GM12878 (cell line): ENCODE measurements around the gene UBE2J2. TPM values are rescaled to one million over a fixed set of nuclear protein-coding genes. Genes with fewer than 3 reads are reported as not detected.

ENCODE experiments used
- ATAC-seq: fragments of 200-7000 bp; cut with Tn5 transposase; 3 replicates; pipeline ENCODE4 v1.9.1; 2020; ENCODE audit warnings: mild to moderate bottlenecking, moderate library complexity
- BruUV-seq: library from RNA; stranded (reverse); fragments of 400-500 nt; replicated peaks from 2 replicates; lab custom pipeline; 2021; lab: Mats Ljungman, UMichigan
- CTCF ChIA-PET: fragments of 300-600 bp; sonication (Branson Sonifier 250); formaldehyde crosslinking; extraction: SDS; loops from one replicate; lab custom pipeline; 2021; ENCODE audit warnings: inconsistent platforms; lab: Yijun Ruan, JAX
- POLR2A ChIA-PET: fragments of 350-600 bp; formaldehyde crosslinking; extraction: SDS; loops from one replicate; lab custom pipeline; 2021; ENCODE audit warnings: inconsistent platforms; lab: Charles Lee
- RAD21 ChIA-PET: fragments of 300-600 bp; sonication (Branson Sonifier 250); formaldehyde crosslinking; loops from one replicate; lab custom pipeline; 2023; ENCODE audit warnings: antibody characterized with exemption; ENCODE audit not compliant: unreplicated experiment; lab: Charles Lee
- SMC1A ChIA-PET: fragments of 300-600 bp; sonication (Branson Sonifier 250); formaldehyde crosslinking; loops from one replicate; lab custom pipeline; 2023; ENCODE audit not compliant: unreplicated experiment, uncharacterized antibody; lab: Charles Lee
- DNase-seq: peaks from one replicate; pipeline ENCODE4 v3.0.0-alpha.2; 2011; ENCODE audit warnings: low read depth, low spot score
- FAIRE-seq: peaks from 3 replicates; lab custom pipeline; 2011; peaks lifted over from hg19 to GRCh38; lab: Jason Lieb, UNC
- H2AFZ ChIP-seq: 2 replicates; pipeline ENCODE4 v1.6.0; 2011; ENCODE audit warnings: low read depth, low read length, control low read depth; ENCODE audit not compliant: control insufficient read depth
- H3K27ac ChIP-seq: 2 replicates; pipeline ENCODE4 v1.5.1; 2011; ENCODE audit warnings: control low read depth; ENCODE audit not compliant: control insufficient read depth, insufficient read depth
- H3K27me3 ChIP-seq, 2 experiments: replicated peaks in 1 of 2; 2 replicates each; pipeline versions ENCODE4 v1.6.0 to v1.6.1; 2011; ENCODE audit warnings: low read length in 1 of 2; ENCODE audit not compliant: control insufficient read depth in 2 of 2, insufficient read depth in 2 of 2
- H3K36me3 ChIP-seq, 2 experiments: 2 replicates each; pipeline ENCODE4 v1.5.1; 2011; ENCODE audit warnings: low read length in 1 of 2; ENCODE audit not compliant: control insufficient read depth in 2 of 2, insufficient read depth in 2 of 2
- H3K4me1 ChIP-seq: 2 replicates; pipeline ENCODE4 v1.6.1; 2011; ENCODE audit warnings: mild to moderate bottlenecking, low read length, moderate library complexity, mixed read lengths; ENCODE audit not compliant: control insufficient read depth, insufficient read depth
- H3K4me2 ChIP-seq: 2 replicates; pipeline ENCODE4 v1.6.0; 2011; ENCODE audit warnings: control low read depth; ENCODE audit not compliant: control insufficient read depth, insufficient read depth
- H3K4me3 ChIP-seq: fragments of 200-600 bp; sonication (generic); 2 replicates; pipeline ENCODE4 v1.5.1; 2016
- H3K79me2 ChIP-seq: 2 replicates; pipeline ENCODE4 v1.6.0; 2011; ENCODE audit warnings: low read length; ENCODE audit not compliant: control insufficient read depth, insufficient read depth
- H3K9ac ChIP-seq: 2 replicates; pipeline ENCODE4 v1.8.0; 2011; ENCODE audit warnings: low read length, control low read depth, mixed read lengths; ENCODE audit not compliant: control insufficient read depth, insufficient read depth
- H3K9me3 ChIP-seq: replicated peaks from 3 replicates; pipeline ENCODE4 v1.5.1; 2011; ENCODE audit warnings: mild to moderate bottlenecking, low read length; ENCODE audit not compliant: control insufficient read depth, insufficient read depth
- H4K20me1 ChIP-seq: 2 replicates; pipeline ENCODE4 v1.6.0; 2011; ENCODE audit not compliant: control insufficient read depth, insufficient read depth
- EED ChIP-seq: sonication (generic); IDR thresholded peaks from 2 replicates; pipeline ENCODE4 v1.6.1; 2016; ENCODE audit warnings: antibody characterized with exemption, low read depth
- FOS ChIP-seq: IDR thresholded peaks from 3 replicates; pipeline ENCODE4 v1.6.1; 2011; ENCODE audit warnings: borderline replicate concordance; ENCODE audit not compliant: insufficient read length; ENCODE audit errors: extremely low read depth
- NRF1 ChIP-seq: conservative IDR thresholded peaks from 2 replicates; pipeline ENCODE4 v1.6.1; 2011; ENCODE audit warnings: mild to moderate bottlenecking, low read depth, low read length, improper control_type of control experiment
- RB1 ChIP-seq: fragments of 450-650 bp; formaldehyde crosslinking; IDR thresholded peaks from 2 replicates; pipeline ENCODE4 v1.6.1; 2017; ENCODE audit warnings: mild to moderate bottlenecking, borderline replicate concordance
- SIX5 ChIP-seq: IDR thresholded peaks from 2 replicates; pipeline ENCODE4 v1.6.1; 2011; ENCODE audit warnings: mild to moderate bottlenecking, low read depth, low read length, moderate library complexity; ENCODE audit not compliant: severe bottlenecking
- ZBED1 ChIP-seq: IDR thresholded peaks from 2 replicates; pipeline ENCODE4 v1.6.1; 2016; ENCODE audit warnings: borderline replicate concordance
- WGBS: methylation state at CpG from one replicate; pipeline ENCODE4 v1.1.6; 2016; ENCODE audit warnings: low lambda C conversion rate; ENCODE audit not compliant: insufficient replicate concordance, insufficient coverage; ENCODE audit errors: missing lambda C conversion rate; 5-methylcytosine and 5-hydroxymethylcytosine counted together
- in situ Hi-C: fragments of 300-500 bp; cut with MboI; formaldehyde crosslinking; loops from 9 replicates; pipeline ENCODE4 v1.14.3; 2018; ENCODE audit warnings: mixed read lengths
- intact Hi-C: fragments of 100-400 bp; cut with micrococcal nuclease; formaldehyde crosslinking; loops from one replicate; pipeline ENCODE4 v1.14.2; 2022; ENCODE audit not compliant: unreplicated experiment
- polyA plus RNA-seq, 11 experiments: library from polyadenylated mRNA; depleted of rRNA in 4 of 11; unstranded in 6 of 11; stranded (reverse) in 5 of 11; fragments of >200 nt; fragmentation: Nextera tagmentation in 4 of 11; fragmentation: Illumina TruSeq in 1 of 11; extraction: Ambion mirVana in 4 of 11; extraction: Trizol in 1 of 11; gene quantifications; 1 replicate in 1 of 11; 2 replicates in 10 of 11; pipeline versions ENCODE4 v1.2.1 to v1.2.3, GENCODE V29; 2011 to 2016; ENCODE audit warnings: inconsistent platforms in 2 of 11, missing spikeins in 2 of 11, low read depth in 1 of 11
- total RNA-seq, 4 experiments: library from RNA; depleted of rRNA in 3 of 4; stranded (reverse); fragments of >200 nt in 3 of 4; fragmentation: Illumina TruSeq in 1 of 4; extraction: Trizol in 1 of 4; gene quantifications; 2 replicates each; pipeline versions ENCODE4 v1.2.1 to v1.2.3, GENCODE V29; 2013 to 2021
- TF ChIP-seq, protein P1 (sequence below): IDR thresholded peaks from 2 replicates; pipeline ENCODE4 v1.6.1; 2011; ENCODE audit warnings: low read depth, low read length, improper control_type of control experiment, borderline replicate concordance
- TF ChIP-seq, protein P2 (sequence below): IDR thresholded peaks from 2 replicates; pipeline ENCODE4 v1.6.1; 2012; ENCODE audit warnings: mild to moderate bottlenecking, low read depth, low read length

UBE2J2 gene
- total and polyA plus RNA-seq, 10 of the 15 experiments (the other 5 are each of a cell fraction or from before 2014, with no cell fraction given) = 0.72 to 70.5 (median 49.2) TPM

- peaks cover 10% of the 10 kb centered on the region for H3K4me1 ChIP-seq
- H3K9me3 ChIP-seq = no peaks in the 10 kb centered on the region
- SMC1A ChIA-PET = no interaction called here
- in situ Hi-C loops (no loop called here), intact Hi-C loops (no loop called here)
- ATAC-seq = no peak
- POLR2A ChIA-PET = no interaction called here
- no peaks in the 10 kb centered on the region; the same call in 1 of the 2 replicates for H4K20me1 ChIP-seq
- H3K27me3 ChIP-seq = no peaks in the 10 kb centered on the region
- no TSS peak for BruUV-seq
- H2AFZ ChIP-seq = no peak overlapping the region
- CTCF ChIA-PET = no interaction called here
- no peak for TF ChIP-seq ZBED1
- TF ChIP-seq FOS = no peak
- TF ChIP-seq, protein P1, sequence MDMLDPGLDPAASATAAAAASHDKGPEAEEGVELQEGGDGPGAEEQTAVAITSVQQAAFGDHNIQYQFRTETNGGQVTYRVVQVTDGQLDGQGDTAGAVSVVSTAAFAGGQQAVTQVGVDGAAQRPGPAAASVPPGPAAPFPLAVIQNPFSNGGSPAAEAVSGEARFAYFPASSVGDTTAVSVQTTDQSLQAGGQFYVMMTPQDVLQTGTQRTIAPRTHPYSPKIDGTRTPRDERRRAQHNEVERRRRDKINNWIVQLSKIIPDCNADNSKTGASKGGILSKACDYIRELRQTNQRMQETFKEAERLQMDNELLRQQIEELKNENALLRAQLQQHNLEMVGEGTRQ = no peak
- TF ChIP-seq RB1 = no peak
- TF ChIP-seq EED = no peak
- no peak for TF ChIP-seq NRF1
- TF ChIP-seq SIX5 = no peak
- TF ChIP-seq, protein P2, sequence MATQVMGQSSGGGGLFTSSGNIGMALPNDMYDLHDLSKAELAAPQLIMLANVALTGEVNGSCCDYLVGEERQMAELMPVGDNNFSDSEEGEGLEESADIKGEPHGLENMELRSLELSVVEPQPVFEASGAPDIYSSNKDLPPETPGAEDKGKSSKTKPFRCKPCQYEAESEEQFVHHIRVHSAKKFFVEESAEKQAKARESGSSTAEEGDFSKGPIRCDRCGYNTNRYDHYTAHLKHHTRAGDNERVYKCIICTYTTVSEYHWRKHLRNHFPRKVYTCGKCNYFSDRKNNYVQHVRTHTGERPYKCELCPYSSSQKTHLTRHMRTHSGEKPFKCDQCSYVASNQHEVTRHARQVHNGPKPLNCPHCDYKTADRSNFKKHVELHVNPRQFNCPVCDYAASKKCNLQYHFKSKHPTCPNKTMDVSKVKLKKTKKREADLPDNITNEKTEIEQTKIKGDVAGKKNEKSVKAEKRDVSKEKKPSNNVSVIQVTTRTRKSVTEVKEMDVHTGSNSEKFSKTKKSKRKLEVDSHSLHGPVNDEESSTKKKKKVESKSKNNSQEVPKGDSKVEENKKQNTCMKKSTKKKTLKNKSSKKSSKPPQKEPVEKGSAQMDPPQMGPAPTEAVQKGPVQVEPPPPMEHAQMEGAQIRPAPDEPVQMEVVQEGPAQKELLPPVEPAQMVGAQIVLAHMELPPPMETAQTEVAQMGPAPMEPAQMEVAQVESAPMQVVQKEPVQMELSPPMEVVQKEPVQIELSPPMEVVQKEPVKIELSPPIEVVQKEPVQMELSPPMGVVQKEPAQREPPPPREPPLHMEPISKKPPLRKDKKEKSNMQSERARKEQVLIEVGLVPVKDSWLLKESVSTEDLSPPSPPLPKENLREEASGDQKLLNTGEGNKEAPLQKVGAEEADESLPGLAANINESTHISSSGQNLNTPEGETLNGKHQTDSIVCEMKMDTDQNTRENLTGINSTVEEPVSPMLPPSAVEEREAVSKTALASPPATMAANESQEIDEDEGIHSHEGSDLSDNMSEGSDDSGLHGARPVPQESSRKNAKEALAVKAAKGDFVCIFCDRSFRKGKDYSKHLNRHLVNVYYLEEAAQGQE = no peak
- peaks cover 43% of the 10 kb centered on the region for H3K79me2 ChIP-seq
- WGBS = 85% methylated on average over 22 of the region's 23 CpGs
- DNase-seq = no peak
- RAD21 ChIA-PET = no interaction called here
- H3K4me2 ChIP-seq = no peak overlapping the region
- peaks cover 0 to 9% of the 10 kb centered on the region in 2 experiments; a peak in 3 of 4 replicates for H3K36me3 ChIP-seq
- FAIRE-seq = no peak
- no peak overlapping the region for H3K9ac ChIP-seq
- no peak overlapping the region for H3K27ac ChIP-seq
- H3K4me3 ChIP-seq = no peak overlapping the region
These were observed 47.2 kb upstream of the UBE2J2 start for GRCh38 chr1:1320666-1321448.
